Activated naive CD4-positive, alpha-beta T cell (primary cell): Measurements from ENCODE around the gene SLC3A2.

ENCODE experiments used
- DNase-seq, 4 experiments: peaks; one replicate each; lab custom pipeline; 2025; lab: John Stamatoyannopoulos, UW

The SLC3A2 gene

GRCh38 chr11:62880231-62880802, 379 bp upstream of the SLC3A2 start:
- no peak for DNase-seq

- peak; percentile 88 to 91 (median 90) for DNase-seq
Measured at GRCh38 chr11:62881579-62882430, 1.1 kb downstream of the SLC3A2 start.

DNA sequence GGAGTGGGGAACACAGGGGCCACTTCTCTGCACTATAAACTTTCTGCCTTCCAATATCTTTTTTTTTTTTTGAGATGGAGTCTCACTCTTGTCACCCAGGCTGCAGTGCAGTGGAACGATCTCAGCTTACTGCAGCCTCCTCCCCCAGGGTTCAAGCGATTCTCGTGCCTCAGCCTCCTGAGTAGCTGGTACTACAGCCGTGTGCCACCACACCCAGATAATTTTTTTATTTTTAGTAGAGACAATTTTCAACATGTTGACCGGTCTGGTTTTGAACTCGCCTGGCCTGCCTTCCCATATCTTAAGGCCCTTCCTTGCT, 1.7 kb downstream of the SLC3A2 start:
- no peak for DNase-seq

GRCh38 chr11:62882788-62883501, 2.2 kb downstream of the SLC3A2 start:
- no peak for DNase-seq

DNA sequence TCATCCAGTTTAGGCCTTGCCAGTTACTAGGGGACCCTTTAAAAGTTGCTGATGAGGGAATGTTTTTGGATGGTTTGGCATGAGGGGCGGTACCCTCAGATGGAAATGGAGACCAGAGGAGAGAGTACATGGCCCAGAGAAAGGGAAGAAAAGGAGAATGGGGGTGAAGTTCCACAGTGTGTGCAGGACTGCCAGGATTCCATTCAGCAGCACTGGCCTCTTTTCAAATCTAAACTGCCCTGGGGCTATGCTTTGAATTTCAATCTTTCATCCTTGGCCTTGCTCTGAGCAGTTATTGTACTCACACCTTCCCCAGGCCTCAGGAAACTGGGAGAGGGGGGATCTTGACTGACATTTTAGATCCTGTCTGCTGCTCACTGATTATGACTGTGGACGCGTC, 3.0 kb downstream of the SLC3A2 start:
- DNase-seq = no peak

DNA sequence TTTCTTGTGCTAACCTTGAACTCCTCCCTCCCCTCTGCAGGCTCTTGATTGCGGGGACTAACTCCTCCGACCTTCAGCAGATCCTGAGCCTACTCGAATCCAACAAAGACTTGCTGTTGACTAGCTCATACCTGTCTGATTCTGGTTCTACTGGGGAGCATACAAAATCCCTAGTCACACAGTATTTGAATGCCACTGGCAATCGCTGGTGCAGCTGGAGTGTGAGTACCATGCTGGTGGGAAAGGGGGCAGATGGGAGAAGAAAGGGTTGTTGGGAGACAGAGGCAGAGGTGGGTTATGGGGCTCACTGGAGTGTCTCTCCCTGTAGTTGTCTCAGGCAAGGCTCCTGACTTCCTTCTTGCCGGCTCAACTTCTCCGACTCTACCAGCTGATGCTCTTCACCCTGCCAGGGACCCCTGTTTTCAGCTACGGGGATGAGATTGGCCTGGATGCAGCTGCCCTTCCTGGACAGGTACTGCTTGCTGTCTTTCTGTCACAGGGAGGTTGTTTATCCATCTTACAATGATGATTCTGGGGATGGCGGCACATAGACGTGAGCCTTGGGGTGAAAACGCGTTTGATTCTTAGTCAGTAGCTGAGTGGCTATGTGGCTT, 4.5 kb downstream of the SLC3A2 start:
- DNase-seq = no peak

DNA sequence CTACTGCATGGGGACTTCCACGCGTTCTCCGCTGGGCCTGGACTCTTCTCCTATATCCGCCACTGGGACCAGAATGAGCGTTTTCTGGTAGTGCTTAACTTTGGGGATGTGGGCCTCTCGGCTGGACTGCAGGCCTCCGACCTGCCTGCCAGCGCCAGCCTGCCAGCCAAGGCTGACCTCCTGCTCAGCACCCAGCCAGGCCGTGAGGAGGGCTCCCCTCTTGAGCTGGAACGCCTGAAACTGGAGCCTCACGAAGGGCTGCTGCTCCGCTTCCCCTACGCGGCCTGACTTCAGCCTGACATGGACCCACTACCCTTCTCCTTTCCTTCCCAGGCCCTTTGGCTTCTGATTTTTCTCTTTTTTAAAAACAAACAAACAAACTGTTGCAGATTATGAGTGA, 7.7 kb downstream of the SLC3A2 start:
- DNase-seq = no peak

DNA sequence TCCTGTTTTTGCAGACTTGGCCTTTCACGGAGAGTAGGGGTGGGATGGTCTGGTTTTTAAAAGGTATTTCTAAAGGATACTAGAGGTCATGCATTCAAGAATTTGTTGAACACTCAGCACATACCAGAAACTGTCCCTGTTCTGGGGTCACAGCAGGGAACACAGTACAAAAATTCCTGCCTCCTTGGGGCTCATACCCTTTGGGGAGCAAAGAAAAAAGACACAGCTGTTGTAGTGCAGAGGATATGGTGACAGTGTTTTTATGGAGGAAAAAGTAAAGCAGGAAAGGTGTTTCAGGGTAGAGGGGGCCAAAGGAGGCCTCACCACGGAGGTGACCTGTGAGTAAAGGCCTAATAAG, 8.4 kb downstream of the SLC3A2 start:
- DNase-seq = no peak

DNA sequence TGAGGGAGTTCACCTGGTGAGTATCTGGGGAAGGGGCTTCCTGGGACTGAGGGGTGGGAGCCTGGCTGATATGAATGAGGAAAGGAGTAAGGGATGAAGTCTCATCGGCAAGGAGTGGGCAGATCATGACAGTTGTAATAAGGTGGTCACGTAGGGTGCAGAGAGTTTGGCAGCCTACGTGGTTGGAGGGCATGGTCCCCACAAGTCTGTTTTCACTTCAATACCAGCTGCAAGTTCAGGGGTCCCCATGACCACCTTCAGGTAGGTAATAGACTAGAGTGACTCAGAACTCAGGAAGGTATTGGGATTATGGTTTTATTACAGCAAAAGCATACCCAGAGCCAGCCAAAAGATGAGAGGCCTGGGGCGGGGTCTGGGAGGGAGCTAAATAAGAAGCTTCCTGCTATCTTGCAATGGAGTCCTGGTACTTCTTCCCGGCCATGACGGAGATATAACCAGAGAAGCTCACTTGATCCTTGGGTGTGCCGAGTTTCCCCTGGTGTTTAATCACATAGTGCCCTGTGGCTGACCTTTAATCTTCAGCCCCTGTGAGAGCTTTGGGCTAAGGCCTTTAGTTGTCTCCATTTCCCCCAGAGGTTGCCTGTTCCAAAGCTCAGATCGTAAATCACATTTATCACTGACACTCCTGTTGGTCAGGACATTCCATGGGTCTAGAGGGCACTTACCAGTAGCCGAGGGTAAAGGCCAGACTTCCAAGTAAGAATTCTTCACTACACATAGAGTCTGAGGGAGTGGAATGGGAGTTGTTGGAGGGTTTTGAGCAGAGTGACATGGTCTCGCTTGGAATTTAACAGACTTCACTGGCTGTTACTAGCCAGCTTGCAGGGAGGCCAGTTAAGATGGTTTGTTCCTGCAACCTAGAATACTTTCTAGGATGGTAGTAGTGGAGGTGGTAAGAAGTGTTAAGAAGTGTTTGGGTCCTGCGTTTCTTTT, 9.1 kb downstream of the SLC3A2 start:
- DNase-seq = no peak

DNA sequence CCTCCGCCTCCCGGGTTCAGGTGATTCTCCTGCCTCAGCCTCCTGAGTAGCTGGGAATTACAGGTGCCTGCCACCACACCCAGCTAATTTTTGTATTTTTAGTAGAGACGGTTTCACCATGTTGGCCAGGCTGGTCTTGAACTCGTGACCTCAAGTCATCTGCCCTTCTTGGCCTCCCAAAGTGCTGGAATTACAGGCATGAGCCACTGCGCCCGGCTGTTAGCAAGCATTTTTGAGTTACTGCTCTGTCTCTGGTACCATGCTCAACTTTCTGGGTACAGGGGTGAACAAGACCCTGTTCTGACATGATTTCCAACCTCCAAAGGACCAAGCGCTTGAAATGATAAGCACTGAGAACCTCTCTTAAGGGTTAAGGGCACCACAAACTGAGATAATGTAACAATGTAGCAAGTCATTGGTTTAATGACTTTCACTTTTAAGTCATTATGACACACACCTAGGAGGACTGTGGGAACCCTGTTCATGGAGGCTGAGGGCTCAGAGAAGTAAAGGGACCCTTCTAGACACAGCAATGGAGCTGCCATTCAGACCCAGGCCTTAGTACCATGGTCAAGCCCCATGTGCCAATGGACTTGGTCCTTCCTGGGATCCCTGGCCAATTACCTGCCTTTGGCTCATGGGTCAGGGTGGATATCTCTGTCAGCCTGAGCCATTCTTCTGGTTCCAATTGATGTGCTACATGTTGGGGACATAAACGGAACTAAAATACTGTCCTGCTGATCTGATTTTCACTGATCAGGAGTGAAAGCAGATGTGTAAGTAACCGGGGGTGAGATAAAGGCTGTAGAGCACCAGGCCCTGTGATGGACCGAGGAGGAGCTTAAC, 11.6 kb downstream of the SLC3A2 start:
- DNase-seq = no peak

GRCh38 chr11:62895501-62895900, 14.8 kb downstream of the SLC3A2 start:
- DNase-seq = no peak

- DNase-seq = no peak
Measured at GRCh38 chr11:62896049-62896448, 15.4 kb downstream of the SLC3A2 start.

DNA sequence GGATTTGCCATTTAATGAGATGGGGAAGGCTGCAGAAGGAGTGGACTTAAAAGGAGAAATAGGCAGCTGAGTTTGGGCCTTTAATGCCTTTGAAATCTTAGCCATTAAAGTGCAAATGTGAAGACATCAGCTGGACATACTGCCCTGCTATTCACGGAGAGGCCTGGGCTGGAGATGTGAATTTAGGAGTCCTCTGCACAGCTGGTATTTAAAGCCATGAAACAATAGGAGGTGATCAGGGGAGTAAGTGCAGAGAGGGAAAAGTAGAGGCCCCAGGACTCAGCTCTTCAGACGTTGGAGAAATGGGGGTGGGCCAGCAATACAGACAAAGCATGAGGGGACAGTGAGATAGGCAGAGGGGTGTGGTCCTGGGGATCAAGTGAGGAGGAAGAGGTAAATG, 16.6 kb downstream of the SLC3A2 start:
- no peak for DNase-seq

- no peak for DNase-seq
Measured at GRCh38 chr11:62898027-62898426, 17.3 kb downstream of the SLC3A2 start.

GRCh38 chr11:62902932-62903331, 22.2 kb downstream of the SLC3A2 start:
- DNase-seq = no peak

GRCh38 chr11:62905296-62905695, 24.6 kb downstream of the SLC3A2 start:
- DNase-seq = no peak

- peak; percentile 40 to 76 (median 68) for DNase-seq
Measured at GRCh38 chr11:62905927-62906531, 25.3 kb downstream of the SLC3A2 start.

- DNase-seq = no peak
Measured at GRCh38 chr11:62908468-62909072, 27.9 kb downstream of the SLC3A2 start.

DNA sequence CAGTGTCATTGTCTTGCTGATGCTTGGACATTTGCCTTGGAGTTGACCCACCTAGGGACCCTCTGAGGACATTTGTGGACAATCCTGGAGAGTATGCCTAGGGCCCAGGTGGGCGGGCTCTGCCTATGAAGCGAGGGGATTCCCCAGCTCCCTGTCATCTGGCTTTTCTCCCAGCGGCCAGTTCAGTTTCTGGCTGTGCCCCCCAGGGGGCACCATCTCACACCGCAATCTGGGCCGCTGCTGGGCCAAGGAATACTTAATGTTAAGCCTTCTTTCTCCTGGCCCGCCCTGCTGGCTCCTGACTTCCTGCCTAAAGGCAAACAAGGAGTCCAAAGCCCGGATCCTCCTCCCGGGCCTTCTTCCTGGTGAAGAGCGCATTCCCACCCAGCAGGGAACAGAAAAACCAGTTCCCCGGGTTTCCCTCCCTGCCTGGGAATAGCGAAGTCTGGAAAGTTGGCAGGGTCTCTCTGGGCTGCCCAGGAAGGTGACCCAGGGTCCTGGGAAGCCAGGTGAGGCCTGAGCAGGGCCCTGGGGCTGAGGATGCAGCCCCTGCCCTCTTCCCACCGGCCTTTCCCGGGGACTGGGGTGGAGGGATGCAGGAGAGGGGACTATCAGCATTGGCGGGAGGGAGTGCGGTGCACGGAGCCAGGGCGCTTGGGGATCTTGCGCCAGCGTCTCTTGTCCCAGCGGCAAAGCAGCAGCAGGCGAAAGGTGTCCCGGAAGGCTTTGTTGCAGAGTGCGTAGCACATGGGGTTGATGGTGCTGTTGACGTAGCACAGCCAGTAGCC, 28.6 kb downstream of the SLC3A2 start:
- DNase-seq = no peak
